ENCODE data around the gene ISCA2.

The ISCA2 gene

DNA sequence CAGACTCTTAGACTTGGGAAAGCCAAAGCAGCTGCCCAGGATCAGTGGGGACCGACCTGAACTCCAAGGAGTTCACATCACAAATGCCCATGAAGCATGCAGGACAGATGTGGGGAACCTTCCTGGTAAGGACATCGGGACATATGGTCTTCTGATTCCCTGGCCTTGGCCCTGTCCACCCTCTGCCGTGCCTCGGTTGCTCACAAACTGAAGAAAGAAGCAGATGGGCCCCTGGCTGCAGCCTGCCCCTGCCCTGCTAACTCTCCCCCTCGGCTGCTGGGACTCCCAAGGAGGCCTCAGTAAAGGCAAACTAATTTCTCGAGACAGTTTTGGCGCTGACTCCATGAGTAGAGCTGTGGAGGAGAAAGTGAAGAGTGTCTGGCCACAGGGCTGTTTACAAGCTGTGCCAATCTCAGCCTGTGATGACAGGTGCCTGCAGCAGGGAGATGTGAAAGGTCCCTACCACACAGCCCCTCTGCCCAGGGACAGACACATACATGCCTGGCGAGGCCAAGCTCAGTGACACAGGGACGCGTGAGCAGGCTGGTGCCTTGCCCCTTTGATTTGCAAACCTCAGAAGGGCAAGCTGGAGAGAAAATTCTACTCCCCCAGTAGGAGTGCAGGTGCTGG is 48.6 kb downstream of the ISCA2 start:
- no peaks in the 10 kb centered on the region for H3K4me1 ChIP-seq (ENCODE audit: control insufficient read depth in 1 of 2, insufficient read depth in 1 of 2, low read depth in 1 of 2, low read length in 1 of 2)
- H3K36me3 ChIP-seq = no peaks in the 10 kb centered on the region
- H3K4me3 ChIP-seq (ENCODE audit: low read depth in 1 of 2, low read length in 1 of 2) = no peak overlapping the region
- no peak overlapping the region for H3K27ac ChIP-seq
- TF ChIP-seq, protein P1, sequence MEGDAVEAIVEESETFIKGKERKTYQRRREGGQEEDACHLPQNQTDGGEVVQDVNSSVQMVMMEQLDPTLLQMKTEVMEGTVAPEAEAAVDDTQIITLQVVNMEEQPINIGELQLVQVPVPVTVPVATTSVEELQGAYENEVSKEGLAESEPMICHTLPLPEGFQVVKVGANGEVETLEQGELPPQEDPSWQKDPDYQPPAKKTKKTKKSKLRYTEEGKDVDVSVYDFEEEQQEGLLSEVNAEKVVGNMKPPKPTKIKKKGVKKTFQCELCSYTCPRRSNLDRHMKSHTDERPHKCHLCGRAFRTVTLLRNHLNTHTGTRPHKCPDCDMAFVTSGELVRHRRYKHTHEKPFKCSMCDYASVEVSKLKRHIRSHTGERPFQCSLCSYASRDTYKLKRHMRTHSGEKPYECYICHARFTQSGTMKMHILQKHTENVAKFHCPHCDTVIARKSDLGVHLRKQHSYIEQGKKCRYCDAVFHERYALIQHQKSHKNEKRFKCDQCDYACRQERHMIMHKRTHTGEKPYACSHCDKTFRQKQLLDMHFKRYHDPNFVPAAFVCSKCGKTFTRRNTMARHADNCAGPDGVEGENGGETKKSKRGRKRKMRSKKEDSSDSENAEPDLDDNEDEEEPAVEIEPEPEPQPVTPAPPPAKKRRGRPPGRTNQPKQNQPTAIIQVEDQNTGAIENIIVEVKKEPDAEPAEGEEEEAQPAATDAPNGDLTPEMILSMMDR (IDR thresholded peaks at IDR 0.05) = no peak
- H3K9me3 ChIP-seq = no peaks in the 10 kb centered on the region
- peaks cover 3% of the 10 kb centered on the region for H3K27me3 ChIP-seq

GRCh38 chr14:74543771-74544438 is 50.3 kb downstream of the ISCA2 start:
- Histone ChIP-seq H3K27ac (no peak overlapping the region), H3K9me3 (no peaks in the 10 kb centered on the region), H3K36me3 (no peaks in the 10 kb centered on the region), H3K4me1 (ENCODE audit: control insufficient read depth in 1 of 2, insufficient read depth in 1 of 2, low read depth in 1 of 2, low read length in 1 of 2) (no peaks in the 10 kb centered on the region), H3K4me3 (ENCODE audit: low read depth in 1 of 2, low read length in 1 of 2) (no peak overlapping the region), H3K27me3 (peaks cover 3% of the 10 kb centered on the region)
- TF ChIP-seq, protein P1 (IDR thresholded peaks at IDR 0.05) = no peak

DNA sequence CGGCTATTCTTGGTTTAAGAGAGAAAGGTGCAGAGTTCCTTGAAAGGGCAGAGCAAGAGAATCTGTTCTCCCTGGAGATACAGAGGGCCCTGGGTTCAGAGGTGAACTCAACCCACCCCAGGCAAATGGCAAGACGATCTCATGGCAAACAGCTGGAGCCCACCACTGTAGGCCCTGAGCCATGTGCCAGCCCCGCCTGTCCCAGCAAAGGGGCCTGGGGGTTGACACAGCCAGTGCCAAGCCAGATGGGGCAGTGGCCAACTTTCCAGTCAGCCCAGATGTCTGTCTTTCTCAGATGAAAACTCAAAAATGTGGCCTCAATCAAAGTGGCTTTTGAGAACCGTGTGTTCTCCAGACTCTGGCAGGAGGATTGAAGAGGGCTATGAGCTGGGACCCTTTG is 51.8 kb downstream of the ISCA2 start:
- Histone ChIP-seq H3K4me1 (ENCODE audit: control insufficient read depth in 1 of 2, insufficient read depth in 1 of 2, low read depth in 1 of 2, low read length in 1 of 2) (no peaks in the 10 kb centered on the region), H3K27ac (no peak overlapping the region), H3K9me3 (no peaks in the 10 kb centered on the region), H3K27me3 (peaks cover 3% of the 10 kb centered on the region), H3K36me3 (no peaks in the 10 kb centered on the region), H3K4me3 (ENCODE audit: low read depth in 1 of 2, low read length in 1 of 2) (no peak overlapping the region)
- TF ChIP-seq, protein P1 (IDR thresholded peaks at IDR 0.05) = no peak

- no peak overlapping the region for H3K27ac ChIP-seq
- no peaks in the 10 kb centered on the region for H3K4me1 ChIP-seq (ENCODE audit: control insufficient read depth in 1 of 2, insufficient read depth in 1 of 2, low read depth in 1 of 2, low read length in 1 of 2)
- no peaks in the 10 kb centered on the region for H3K36me3 ChIP-seq
- H3K4me3 ChIP-seq (ENCODE audit: low read depth in 1 of 2, low read length in 1 of 2) = no peak overlapping the region
- H3K9me3 ChIP-seq = no peaks in the 10 kb centered on the region
- H3K27me3 ChIP-seq = peaks cover 3% of the 10 kb centered on the region
- TF ChIP-seq, protein P1 (IDR thresholded peaks at IDR 0.05) = no peak
Measured at GRCh38 chr14:74546416-74546815, 52.9 kb downstream of the ISCA2 start.

All from neutrophil (primary cell).